ACC112 (cell line): ENCODE results near the gene MMEL1.

Experiments
- H2AFZ ChIP-seq: fragments of 200-600 bp; sonication (generic); one replicate; pipeline ENCODE4 v1.6.0; 2017; ENCODE audit warnings: antibody characterized with exemption, low read length; ENCODE audit not compliant: unreplicated experiment
- H3K27ac ChIP-seq: fragments of 200-600 bp; sonication (generic); 2 replicates; pipeline ENCODE4 v1.5.1; 2014; ENCODE audit warnings: low read depth, mild to moderate bottlenecking, antibody characterized with exemption, low read length, moderate library complexity
- H3K27me3 ChIP-seq: fragments of 200-600 bp; sonication (generic); 2 replicates; pipeline ENCODE4 v1.6.1; 2014; ENCODE audit warnings: mild to moderate bottlenecking, antibody characterized with exemption, low read length, moderate library complexity, mixed read lengths; ENCODE audit not compliant: insufficient read depth
- H3K36me3 ChIP-seq: fragments of 200-600 bp; sonication (generic); 2 replicates; pipeline ENCODE4 v1.6.1; 2016; ENCODE audit warnings: mild to moderate bottlenecking, antibody characterized with exemption, low read length, moderate library complexity, mixed read lengths; ENCODE audit not compliant: insufficient read depth
- H3K4me1 ChIP-seq: fragments of 200-600 bp; sonication (generic); one replicate; pipeline ENCODE4 v1.6.1; 2016; ENCODE audit warnings: low read length, mixed read lengths; ENCODE audit not compliant: insufficient read depth, unreplicated experiment, control insufficient read depth
- H3K4me3 ChIP-seq: fragments of 200-600 bp; sonication (generic); 2 replicates; pipeline ENCODE4 v1.5.1; 2014; ENCODE audit warnings: mild to moderate bottlenecking, low read depth, low read length
- H3K79me2 ChIP-seq: fragments of 200-600 bp; sonication (generic); one replicate; pipeline ENCODE4 v1.6.0; 2016; ENCODE audit warnings: low read length; ENCODE audit not compliant: control insufficient read depth, unreplicated experiment, insufficient read depth

MMEL1 gene

GRCh38 chr1:2594001-2594640 is 38.7 kb downstream of the MMEL1 start:
- H3K27ac ChIP-seq = no peak overlapping the region
- H3K79me2 ChIP-seq = no peaks in the 10 kb centered on the region
- no peaks in the 10 kb centered on the region for H3K27me3 ChIP-seq
- H3K4me1 ChIP-seq = no peaks in the 10 kb centered on the region
- peak overlapping the region; percentile 56 for H3K4me3 ChIP-seq
- no peaks in the 10 kb centered on the region for H3K36me3 ChIP-seq
- no peak overlapping the region for H2AFZ ChIP-seq

GRCh38 chr1:2593251-2593878 is 39.5 kb downstream of the MMEL1 start:
- H2AFZ ChIP-seq = no peak overlapping the region
- no peaks in the 10 kb centered on the region for H3K4me1 ChIP-seq
- no peak overlapping the region for H3K4me3 ChIP-seq
- no peak overlapping the region for H3K27ac ChIP-seq
- no peaks in the 10 kb centered on the region for H3K36me3 ChIP-seq
- no peaks in the 10 kb centered on the region for H3K27me3 ChIP-seq
- H3K79me2 ChIP-seq = no peaks in the 10 kb centered on the region

- no peaks in the 10 kb centered on the region for H3K27me3 ChIP-seq
- peaks cover 3% of the 10 kb centered on the region for H3K4me1 ChIP-seq
- H3K27ac ChIP-seq = no peak overlapping the region
These were observed 40.1 kb downstream of the MMEL1 start for GRCh38 chr1:2592672-2593071.

GRCh38 chr1:2591581-2592261 is 41.1 kb downstream of the MMEL1 start:
- peaks cover 6% of the 10 kb centered on the region for H3K4me1 ChIP-seq

More at GRCh38 chr1:2592672-2593071, 40.1 kb downstream of the MMEL1 start:
- Histone ChIP-seq H3K36me3 (no peaks in the 10 kb centered on the region), H2AFZ (no peak overlapping the region), H3K4me3 (no peak overlapping the region), H3K79me2 (no peaks in the 10 kb centered on the region)

GRCh38 chr1:2591233-2591580 is 41.6 kb downstream of the MMEL1 start:
- H3K27ac ChIP-seq = no peak overlapping the region
- H3K27me3 ChIP-seq = no peaks in the 10 kb centered on the region

More at GRCh38 chr1:2591581-2592261, 41.1 kb downstream of the MMEL1 start:
- no peaks in the 10 kb centered on the region for H3K79me2 ChIP-seq
- H3K36me3 ChIP-seq = no peaks in the 10 kb centered on the region
- H3K27ac ChIP-seq = no peak overlapping the region
- no peaks in the 10 kb centered on the region for H3K27me3 ChIP-seq
- no peak overlapping the region for H3K4me3 ChIP-seq
- H2AFZ ChIP-seq = no peak overlapping the region

GRCh38 chr1:2590233-2591141 is 42.3 kb downstream of the MMEL1 start:
- Histone ChIP-seq H3K79me2 (peaks cover 4% of the 10 kb centered on the region), H3K27ac (no peak overlapping the region), H2AFZ (no peak overlapping the region), H3K4me1 (peaks cover 6% of the 10 kb centered on the region), H3K27me3 (no peaks in the 10 kb centered on the region), H3K4me3 (no peak overlapping the region), H3K36me3 (no peaks in the 10 kb centered on the region)

More at GRCh38 chr1:2591233-2591580, 41.6 kb downstream of the MMEL1 start:
- Histone ChIP-seq H3K79me2 (no peaks in the 10 kb centered on the region), H3K36me3 (no peaks in the 10 kb centered on the region), H3K4me1 (peaks cover 6% of the 10 kb centered on the region), H2AFZ (no peak overlapping the region), H3K4me3 (no peak overlapping the region)

- Histone ChIP-seq H3K79me2 (peaks cover 5% of the 10 kb centered on the region), H3K27ac (no peak overlapping the region), H3K4me1 (peaks cover 6% of the 10 kb centered on the region), H2AFZ (no peak overlapping the region), H3K4me3 (no peak overlapping the region), H3K36me3 (no peaks in the 10 kb centered on the region), H3K27me3 (no peaks in the 10 kb centered on the region)
These were observed 43.2 kb downstream of the MMEL1 start for GRCh38 chr1:2589431-2590232.

- H3K36me3 ChIP-seq = no peaks in the 10 kb centered on the region
- no peak overlapping the region for H2AFZ ChIP-seq
- H3K4me3 ChIP-seq = no peak overlapping the region
- no peak overlapping the region for H3K27ac ChIP-seq
- H3K79me2 ChIP-seq = peaks cover 5% of the 10 kb centered on the region
- H3K27me3 ChIP-seq = no peaks in the 10 kb centered on the region
- peaks cover 6% of the 10 kb centered on the region for H3K4me1 ChIP-seq
These were observed 44.0 kb downstream of the MMEL1 start for GRCh38 chr1:2588661-2589430.

- Histone ChIP-seq H3K4me3 (peak overlapping the region; percentile 96), H3K36me3 (no peaks in the 10 kb centered on the region), H2AFZ (no peak overlapping the region), H3K4me1 (peaks cover 6% of the 10 kb centered on the region), H3K27ac (no peak overlapping the region), H3K27me3 (no peaks in the 10 kb centered on the region), H3K79me2 (peaks cover 5% of the 10 kb centered on the region)
These were observed 44.8 kb downstream of the MMEL1 start for GRCh38 chr1:2587860-2588571.
